GM19193 (cell line): ENCODE data around the gene RPP21.

ENCODE experiments used
- POLR2A ChIP-seq: IDR thresholded peaks from 4 replicates; pipeline ENCODE4 v1.6.1; 2011; ENCODE audit not compliant: insufficient read depth, insufficient read length; ENCODE audit errors: extremely low read depth

RPP21 gene

DNA sequence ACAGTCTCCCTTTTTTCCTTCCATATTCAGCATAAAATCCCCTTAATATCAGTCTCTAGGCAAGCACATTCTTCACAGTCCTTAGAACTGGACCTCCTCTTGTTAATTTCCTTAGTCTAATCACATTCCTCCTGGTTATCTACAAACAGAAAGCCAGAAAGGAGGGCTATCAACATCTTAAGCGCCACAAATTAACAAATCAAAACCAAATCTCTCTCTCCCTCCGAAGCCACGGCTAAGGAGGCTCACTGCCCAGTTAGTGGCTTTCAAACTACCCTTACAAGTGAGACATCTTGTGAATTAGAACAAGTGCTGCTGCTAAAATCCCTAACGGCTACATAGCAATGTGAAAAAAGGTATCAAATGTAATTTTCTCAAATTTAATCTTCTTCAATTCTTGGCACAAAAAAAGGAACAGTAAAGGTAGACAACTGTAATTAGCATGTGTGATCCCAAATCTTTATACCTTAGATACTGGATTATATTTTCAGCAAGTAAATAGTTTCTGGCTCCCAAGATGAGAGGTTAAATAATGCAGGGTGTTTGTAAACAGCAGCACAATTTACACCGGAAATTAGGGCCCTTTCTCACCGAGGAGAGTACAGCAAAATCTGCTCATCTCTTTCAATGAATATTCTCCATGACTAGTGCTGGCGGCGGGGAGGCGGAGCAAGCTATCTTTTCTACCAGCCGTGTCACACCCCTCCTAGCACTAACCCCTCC is 19.6 kb upstream of the RPP21 start:
- no peak for TF ChIP-seq POLR2A

DNA sequence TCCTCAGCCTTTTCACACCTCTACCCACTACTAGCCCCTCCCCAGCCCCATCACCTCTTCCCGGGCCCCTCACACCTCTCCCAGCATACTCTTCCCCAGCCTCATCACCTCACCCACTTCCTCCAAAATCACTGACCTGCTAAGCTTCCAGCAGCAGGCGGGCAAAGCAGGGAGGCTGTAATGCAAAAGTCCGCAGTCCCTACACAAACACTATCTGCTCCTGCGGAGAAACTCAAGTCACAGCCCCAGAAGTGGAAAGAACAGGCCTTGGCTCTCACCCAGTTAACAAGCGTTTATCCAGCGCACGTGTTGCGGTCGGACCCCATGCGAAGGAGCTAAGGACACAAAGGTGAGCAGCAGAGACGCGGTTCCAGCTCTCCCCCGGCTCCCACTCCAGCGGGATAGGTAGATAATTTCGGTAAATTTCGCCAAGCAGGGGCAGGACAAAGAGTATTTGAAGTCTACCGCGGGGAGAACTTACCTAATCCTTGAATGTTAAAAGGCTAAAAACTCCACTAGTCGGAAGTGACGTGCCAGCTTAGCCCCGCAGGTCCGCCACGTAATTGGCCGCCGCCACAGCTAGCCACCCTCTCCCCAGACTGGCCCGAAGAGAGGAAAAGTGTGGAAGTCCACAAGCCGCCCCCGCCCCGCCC is 19.0 kb upstream of the RPP21 start:
- no peak for TF ChIP-seq POLR2A

DNA sequence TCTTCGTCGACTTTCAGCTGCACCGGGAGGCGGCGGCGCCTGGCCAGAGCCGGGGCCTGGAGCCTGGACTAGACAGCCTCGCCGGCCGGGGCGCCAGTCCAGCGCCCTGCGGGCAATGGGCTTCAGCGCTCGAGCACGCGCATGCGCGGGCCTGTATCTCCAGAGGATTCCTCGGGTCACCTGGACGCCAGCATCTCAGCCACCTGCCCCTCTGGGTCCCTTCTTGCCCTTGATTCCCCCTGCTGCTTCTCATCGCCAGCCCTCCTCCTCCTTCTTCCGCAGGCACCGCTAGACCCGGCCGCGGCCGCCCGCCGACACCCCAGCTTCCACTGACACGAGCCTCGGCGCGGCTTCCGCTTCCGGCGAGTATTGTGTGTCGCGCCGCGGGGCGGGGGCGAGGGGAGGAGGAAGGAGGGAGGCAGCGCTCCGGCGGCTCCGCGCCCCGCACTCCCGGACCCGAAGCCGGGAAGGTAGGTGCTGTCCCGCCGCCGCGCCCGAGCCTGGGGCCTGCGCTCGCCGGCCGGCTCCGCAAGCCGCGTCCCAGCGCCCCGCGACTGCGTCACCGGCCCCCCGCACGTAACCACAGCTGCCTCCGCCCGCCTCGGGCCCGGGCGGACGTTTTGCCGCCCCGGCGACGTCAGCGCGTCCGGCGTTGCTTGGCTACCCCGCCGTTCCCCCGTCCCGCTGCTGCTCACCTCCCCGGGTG is 18.3 kb upstream of the RPP21 start, which contains the start of gene TRIM39:
Gene TRIM39 (plus strand): TSS at position 402 of the 706 bp plus-strand sequence. CDS start 2,391 bp downstream, outside the sequence.
- TF ChIP-seq POLR2A: peak; percentile 83

DNA sequence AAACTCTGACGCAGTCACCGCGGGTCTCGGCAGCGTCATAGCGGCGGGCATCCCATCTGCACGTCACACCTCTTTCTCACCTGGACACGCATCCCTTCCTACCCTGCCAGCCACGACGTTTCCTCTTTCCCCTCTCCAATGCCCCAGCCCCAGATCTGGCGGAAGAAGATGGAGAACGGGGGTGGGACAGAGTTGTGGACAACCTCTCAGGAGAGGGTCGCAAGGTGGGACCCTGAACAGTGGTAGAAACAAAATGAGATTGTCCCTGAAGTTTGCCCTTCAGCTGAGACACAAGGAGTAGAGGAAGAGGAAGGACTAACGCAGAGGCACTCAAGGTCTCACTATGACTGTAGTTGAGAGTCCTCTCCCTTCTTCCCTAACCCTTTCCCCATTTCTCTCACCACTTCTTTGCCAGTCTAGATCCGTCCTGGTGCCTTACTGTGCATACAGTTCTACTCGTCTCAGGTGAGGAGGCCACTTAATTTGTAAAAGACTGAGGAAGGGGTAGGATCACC is 17.7 kb upstream of the RPP21 start:
- TF ChIP-seq POLR2A: no peak

DNA sequence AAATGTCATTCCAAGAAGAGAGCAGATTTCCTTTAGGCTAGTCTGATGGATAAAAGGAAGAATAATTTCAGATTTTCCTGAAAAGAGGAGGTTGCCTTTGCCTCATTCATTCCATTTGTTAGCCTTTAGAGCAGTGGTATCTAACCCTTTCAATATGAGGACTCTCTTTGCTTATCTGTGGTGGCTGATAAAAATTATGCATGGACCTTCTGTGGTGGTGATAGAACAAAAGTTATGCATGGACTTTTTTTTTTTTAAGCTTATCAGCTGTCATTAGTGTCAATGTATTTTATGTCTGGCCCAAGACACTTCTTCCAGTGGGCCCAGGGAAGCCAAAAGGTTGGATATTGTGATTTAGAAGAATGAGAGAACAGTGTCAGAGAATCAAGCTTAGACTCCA is 16.6 kb upstream of the RPP21 start:
- TF ChIP-seq POLR2A: no peak

DNA sequence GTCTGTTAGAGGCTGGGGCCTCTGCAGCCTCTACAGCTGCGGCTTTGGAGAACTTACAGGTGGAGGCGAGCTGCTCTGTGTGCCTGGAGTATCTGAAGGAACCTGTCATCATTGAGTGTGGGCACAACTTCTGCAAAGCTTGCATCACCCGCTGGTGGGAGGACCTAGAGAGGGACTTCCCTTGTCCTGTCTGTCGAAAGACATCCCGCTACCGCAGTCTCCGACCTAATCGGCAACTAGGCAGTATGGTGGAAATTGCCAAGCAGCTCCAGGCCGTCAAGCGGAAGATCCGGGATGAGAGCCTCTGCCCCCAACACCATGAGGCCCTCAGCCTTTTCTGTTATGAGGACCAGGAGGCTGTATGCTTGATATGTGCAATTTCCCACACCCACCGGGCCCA is 15.6 kb upstream of the RPP21 start:
- no peak for TF ChIP-seq POLR2A

DNA sequence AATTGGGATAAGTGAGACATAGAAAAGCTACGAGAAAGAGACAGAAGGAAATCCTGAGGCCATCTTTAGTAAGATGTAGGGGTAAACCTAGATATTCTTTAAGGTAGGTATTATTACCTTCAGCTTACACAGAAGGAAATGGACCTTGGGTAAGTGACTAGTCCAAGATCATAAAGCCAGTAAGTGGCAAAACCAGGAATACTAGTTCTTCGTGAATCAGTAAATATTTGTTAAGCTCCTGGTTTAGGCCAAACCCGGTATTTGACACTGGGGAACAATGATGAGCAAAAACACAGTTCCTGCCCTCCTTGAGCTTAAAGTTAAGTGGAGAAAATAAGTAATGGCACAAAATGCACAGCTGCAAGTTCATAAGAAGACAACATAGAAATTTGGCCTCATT is 13.0 kb upstream of the RPP21 start:
- TF ChIP-seq POLR2A: no peak

DNA sequence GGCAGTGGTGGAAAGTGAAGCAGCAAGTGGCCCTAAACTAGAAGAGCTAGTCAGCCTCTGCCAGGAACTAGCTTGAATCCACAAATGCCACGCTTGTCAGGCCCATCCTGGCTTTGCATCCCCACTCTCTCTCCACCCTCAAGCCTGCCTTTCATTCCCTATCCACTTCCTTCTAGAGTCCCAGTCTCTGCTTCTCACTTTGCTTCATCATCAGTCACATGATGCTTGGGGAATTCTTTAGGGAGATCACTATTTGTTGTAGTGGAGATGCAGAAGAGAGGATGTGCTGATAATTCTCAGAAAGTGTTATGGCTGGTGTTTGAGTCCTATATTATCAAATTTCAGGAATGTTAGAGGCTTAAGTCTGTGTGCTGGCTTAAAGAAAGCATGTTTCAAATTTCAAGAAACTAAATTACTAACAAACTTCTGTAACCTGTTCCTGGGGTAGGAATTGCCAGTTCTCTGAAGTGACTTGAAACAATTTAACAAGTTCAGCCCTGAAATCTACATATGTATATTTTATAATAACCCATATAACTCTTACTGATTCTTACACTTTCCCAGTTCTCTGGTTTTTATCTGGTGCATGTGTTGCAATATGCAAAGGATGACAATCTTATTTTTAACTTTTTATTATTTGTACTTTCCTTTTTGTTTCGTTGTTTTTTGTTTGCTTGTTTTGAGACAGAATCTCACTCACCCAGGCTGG is 10.7 kb upstream of the RPP21 start:
- no peak for TF ChIP-seq POLR2A

DNA sequence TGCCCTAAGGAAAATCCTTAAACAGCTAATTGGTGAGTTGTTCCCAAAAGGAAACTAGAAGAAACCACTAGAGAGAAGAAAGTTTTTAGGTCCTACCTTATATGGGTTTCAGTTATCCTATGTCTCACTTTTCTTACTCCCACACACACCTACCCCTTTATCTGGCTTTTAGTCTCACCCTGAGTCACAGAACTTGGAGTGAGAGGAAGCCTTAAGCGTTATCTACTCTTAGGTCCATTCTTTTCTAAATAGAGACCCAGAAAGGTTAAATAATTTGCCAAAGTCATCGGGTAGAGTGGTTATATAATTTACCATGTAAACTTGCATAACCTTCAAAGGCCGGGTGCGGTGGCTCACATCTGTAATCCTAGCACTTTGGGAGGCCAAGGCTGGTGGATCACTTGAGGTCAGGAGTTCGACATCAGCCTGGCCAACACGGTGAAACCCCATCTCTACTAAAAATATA is 4.3 kb upstream of the RPP21 start:
- TF ChIP-seq POLR2A: no peak

DNA sequence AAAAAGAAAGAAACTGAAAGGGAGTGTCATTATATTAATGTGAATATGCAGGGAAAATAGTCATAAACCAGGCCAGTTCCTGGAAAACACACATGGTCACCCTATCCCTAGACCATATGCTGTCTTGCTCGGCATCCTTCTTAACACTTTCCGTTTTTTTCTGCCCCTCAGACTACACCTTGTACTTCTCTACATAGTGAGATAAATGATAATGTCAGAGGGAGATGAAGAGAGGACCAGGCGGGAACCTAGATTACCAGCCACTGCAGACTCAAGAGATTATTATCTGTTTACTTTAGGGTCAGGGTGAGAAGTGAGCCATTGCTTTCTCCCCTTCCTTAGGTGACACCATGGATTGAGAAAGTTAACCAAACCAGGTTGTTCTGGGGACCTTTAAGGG is 3.7 kb upstream of the RPP21 start:
- no peak for TF ChIP-seq POLR2A

DNA sequence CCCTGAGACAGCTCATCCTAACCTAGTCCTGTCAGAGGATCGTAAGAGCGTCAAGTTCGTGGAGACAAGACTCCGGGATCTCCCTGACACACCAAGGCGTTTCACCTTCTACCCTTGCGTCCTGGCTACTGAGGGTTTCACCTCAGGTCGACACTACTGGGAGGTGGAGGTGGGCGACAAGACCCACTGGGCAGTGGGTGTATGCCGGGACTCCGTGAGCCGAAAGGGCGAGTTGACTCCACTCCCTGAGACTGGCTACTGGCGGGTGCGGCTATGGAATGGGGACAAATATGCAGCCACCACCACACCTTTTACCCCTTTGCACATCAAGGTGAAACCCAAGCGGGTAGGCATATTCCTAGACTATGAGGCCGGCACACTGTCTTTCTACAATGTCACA is 3.2 kb upstream of the RPP21 start:
- TF ChIP-seq POLR2A: no peak

DNA sequence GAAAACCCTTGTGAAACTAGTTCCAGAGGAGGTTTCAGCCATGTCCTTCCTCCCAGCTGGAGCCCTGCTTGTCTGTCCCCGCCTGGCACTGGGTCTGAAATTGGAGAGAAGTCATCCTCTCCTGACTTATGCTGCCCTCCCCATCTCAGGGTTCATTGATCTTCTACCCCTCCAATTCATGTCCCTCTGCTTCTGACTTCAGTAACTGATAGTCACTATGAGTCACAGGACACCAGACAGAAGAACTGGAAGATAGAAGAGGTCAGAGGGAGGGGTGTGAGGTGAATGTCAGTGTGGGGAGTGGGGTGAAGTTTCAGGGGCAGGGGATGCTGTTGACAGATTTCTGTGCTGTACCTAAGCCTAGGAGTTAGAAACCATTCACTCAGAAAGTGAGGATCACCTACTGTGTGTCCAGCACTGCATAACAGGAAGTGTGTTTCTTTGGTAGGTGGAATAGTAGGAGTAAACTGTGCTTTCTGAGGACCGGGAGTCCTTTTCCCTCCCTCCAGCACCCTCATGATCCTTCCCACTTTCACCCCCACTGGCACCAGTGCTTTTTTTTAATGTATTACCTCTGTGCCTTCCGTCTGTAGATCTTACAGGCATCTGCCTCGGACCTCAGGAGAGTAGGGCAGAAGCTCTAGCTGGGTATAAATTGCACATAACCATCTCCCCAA is 627 bp upstream of the RPP21 start:
- no peak for TF ChIP-seq POLR2A

DNA sequence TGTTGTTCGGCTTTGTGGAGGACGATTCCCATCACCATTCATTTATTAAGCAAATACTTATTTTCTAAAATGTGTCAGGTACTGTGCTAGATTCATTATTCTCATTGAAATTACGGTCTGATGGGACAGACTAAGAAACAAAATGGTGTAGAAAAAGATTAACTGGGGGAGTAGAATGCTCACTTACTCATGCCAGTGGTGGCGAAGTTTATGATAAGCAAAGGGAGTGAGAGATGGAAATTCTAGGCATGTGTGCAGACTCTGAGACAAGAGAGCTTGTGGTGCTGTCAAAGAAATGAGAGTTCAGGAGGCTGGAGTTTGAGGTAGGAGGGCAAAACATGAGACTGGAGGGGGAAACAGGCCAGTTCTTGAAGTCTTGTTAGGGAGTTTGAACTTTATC is 896 bp downstream of the RPP21 start:
- TF ChIP-seq POLR2A: no peak

DNA sequence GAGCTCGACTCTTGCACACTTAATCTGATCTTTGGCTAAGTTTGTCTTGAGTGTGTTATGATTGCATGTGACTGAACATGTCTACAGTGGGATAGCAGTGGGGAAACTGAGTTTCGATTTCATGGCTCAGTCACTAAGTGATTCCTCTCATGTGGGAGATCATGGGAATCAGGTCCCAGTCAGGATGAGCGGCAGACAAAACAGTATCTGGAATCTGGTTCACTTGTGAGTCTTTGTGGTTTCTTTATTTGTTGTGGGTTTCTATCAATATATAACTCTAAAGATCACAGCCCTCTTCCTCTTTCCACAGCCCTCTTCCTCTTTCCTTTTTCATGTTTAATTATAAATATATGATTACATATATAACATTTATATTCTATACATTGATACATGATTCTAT is 4.0 kb downstream of the RPP21 start:
- no peak for TF ChIP-seq POLR2A

DNA sequence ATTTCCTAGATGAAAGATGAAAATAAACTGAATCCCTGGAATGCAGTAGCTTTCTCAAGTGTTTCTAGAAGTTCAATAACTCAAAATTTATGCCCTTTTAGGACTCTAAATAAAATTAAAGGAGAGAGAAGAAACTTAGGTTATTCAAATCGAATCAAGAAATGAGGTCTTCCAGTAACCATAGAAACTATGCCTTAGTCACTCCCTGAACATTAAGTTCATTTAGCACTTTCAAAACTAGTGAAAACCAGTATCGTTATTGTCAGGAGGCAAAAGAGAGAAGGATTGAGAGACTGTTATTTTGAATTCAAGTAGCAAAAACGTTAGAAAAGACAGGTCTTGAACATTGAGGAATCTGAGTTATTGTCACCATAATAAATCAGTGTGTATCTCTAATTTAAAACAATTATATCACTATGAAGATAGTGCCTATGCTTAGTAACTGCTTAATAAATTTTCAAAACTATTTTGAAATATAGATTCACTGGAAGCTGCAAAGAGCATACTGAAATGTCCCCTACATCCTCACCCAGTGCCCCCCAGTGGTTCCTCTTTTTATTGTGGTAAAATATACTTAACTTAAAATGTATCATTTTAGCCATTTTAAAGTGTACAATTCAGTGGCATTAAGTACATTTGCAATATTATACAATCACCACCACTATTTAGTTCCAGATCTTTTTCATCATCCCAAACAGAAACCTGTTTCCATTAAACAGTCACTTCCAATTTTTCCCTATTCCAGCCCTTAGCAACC is 4.6 kb downstream of the RPP21 start:
- TF ChIP-seq POLR2A: no peak

DNA sequence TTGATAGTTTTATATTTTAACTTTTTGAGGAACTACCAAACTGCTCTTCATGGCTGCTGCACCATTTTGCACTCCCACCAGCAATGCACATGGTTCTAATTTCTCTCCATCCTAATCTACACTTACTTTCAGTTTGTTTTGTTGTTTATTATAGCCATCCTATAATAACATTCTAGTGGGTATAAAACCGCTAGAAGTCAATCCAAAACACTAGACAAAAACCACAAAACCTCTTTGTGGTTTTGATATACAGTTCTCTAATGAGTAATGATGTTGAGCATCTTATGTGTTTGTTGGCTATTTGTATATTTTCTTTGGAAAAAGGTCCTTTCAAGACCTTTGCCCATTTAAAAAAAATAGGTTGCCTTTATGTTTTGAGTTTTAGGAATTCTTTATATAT is 5.6 kb downstream of the RPP21 start:
- TF ChIP-seq POLR2A: no peak
